ENCODE results near the gene HDAC7. TPM values are rescaled to one million over a fixed set of nuclear protein-coding genes. Genes with fewer than 3 reads are reported as not detected.

HDAC7 gene
- total RNA-seq, 1 donor from 2014 or later = 93.2 TPM

GRCh38 chr12:47757840-47758583 lies 61.7 kb downstream of the HDAC7 start:
- TF ChIP-seq, protein P1, sequence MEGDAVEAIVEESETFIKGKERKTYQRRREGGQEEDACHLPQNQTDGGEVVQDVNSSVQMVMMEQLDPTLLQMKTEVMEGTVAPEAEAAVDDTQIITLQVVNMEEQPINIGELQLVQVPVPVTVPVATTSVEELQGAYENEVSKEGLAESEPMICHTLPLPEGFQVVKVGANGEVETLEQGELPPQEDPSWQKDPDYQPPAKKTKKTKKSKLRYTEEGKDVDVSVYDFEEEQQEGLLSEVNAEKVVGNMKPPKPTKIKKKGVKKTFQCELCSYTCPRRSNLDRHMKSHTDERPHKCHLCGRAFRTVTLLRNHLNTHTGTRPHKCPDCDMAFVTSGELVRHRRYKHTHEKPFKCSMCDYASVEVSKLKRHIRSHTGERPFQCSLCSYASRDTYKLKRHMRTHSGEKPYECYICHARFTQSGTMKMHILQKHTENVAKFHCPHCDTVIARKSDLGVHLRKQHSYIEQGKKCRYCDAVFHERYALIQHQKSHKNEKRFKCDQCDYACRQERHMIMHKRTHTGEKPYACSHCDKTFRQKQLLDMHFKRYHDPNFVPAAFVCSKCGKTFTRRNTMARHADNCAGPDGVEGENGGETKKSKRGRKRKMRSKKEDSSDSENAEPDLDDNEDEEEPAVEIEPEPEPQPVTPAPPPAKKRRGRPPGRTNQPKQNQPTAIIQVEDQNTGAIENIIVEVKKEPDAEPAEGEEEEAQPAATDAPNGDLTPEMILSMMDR (IDR thresholded peaks at IDR 0.05) = no peak
- no peak for DNase-seq (ENCODE audit: low spot score)
- H3K4me3 Mint-ChIP-seq (ENCODE audit: unreplicated experiment) = peak overlapping the region; percentile 74
- no peak overlapping the region for H3K27ac Mint-ChIP-seq (ENCODE audit: unreplicated experiment)
- no peaks in the 10 kb centered on the region for H3K9me3 Mint-ChIP-seq (ENCODE audit: low read depth)
- peaks cover 23% of the 10 kb centered on the region for H3K4me1 Mint-ChIP-seq (ENCODE audit: low read depth)
- no peaks in the 10 kb centered on the region for H3K36me3 Mint-ChIP-seq (ENCODE audit: low read depth)
- H3K27me3 Mint-ChIP-seq (ENCODE audit: low read depth) = no peaks in the 10 kb centered on the region

DNA sequence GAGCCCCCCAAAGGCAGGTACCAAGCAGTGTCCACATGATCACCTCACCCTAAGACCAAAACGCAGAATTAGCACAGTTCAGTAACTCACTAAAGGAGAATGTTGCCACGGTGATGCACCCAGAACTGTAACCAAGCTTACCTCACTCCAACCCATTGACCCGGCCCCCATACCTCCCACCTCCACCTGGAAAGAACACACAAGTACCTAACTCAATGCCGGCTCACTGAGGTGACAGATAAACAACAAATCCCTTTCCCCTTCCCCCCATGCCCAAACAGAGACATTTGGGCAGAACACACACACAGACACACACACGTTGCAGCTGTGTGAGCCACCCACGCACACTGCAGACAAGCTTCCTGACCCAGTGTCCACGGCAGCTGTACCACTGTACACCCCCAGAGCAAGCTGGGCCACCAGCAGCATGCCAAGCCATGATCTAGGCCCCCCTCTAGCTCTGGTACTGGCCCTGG lies 62.3 kb downstream of the HDAC7 start:
- H3K4me1 Mint-ChIP-seq (ENCODE audit: low read depth) = peaks cover 30% of the 10 kb centered on the region
- H3K27ac Mint-ChIP-seq (ENCODE audit: unreplicated experiment) = no peak overlapping the region

DNA sequence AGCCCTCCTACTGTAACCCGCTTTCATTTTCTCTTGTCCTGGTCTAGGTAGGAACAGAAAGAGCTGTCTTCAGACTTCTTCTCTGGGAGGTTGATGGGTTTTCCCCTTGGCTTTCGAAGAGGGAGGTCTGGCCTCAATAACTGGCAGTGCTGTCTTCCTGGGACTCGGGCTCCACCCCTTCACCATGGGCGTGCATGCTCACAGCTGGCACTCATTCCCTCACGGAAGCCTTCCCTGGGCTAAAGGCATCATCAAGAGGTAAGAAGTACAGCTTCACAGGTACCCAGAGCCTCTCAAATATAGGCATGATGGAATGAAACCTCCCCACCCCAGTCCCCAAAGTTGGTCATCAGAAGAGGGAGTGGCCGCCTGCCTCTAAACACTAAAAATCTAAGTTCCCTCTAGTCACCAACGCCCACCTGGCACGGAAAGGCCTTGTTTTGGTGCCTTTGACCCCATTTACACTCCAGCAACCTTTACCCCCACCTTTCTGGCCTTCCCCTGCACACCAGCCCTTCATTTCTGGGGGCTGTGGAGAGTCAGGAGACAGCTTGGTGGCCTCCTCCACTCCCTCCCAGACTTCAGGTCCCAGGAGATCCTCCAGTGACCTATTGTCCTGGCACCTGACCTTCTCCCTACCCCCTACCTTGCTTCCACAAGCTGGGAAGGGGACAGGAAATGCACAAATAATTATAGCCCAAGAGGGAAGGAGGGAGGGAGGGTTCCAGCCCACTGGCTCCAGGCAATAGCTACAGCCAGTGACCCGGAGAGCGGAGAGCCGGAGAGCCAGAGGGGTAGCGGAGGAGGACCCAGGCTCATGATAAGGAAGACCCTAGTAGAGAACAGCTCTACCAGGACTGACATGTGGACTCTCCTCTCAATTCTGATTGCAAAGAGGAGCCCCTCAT lies 63.8 kb downstream of the HDAC7 start:
- H3K27me3 Mint-ChIP-seq (ENCODE audit: low read depth) = no peaks in the 10 kb centered on the region
- H3K4me3 Mint-ChIP-seq (ENCODE audit: unreplicated experiment) = no peak overlapping the region
- TF ChIP-seq, protein P1 (IDR thresholded peaks at IDR 0.05) = no peak
- peaks cover 30% of the 10 kb centered on the region for H3K4me1 Mint-ChIP-seq (ENCODE audit: low read depth)
- DNase-seq (ENCODE audit: low spot score) = no peak
- no peaks in the 10 kb centered on the region for H3K36me3 Mint-ChIP-seq (ENCODE audit: low read depth)
- H3K27ac Mint-ChIP-seq (ENCODE audit: unreplicated experiment) = no peak overlapping the region
- H3K9me3 Mint-ChIP-seq (ENCODE audit: low read depth) = no peaks in the 10 kb centered on the region

More for the DNA sequence above, 62.3 kb downstream of the HDAC7 start:
- TF ChIP-seq, protein P1 (IDR thresholded peaks at IDR 0.05) = no peak
- Mint-ChIP-seq H3K9me3 (ENCODE audit: low read depth) (no peaks in the 10 kb centered on the region), H3K4me3 (ENCODE audit: unreplicated experiment) (no peak overlapping the region), H3K27me3 (ENCODE audit: low read depth) (no peaks in the 10 kb centered on the region), H3K36me3 (ENCODE audit: low read depth) (no peaks in the 10 kb centered on the region)
- DNase-seq (ENCODE audit: low spot score) = no peak

- Mint-ChIP-seq H3K36me3 (ENCODE audit: low read depth) (no peaks in the 10 kb centered on the region), H3K27me3 (ENCODE audit: low read depth) (peaks cover 2% of the 10 kb centered on the region), H3K9me3 (ENCODE audit: low read depth) (no peaks in the 10 kb centered on the region), H3K4me3 (ENCODE audit: unreplicated experiment) (no peak overlapping the region), H3K27ac (ENCODE audit: unreplicated experiment) (no peak overlapping the region), H3K4me1 (ENCODE audit: low read depth) (peaks cover 30% of the 10 kb centered on the region)
- TF ChIP-seq, protein P1 (IDR thresholded peaks at IDR 0.05) = no peak
- no peak for DNase-seq (ENCODE audit: low spot score)
Measured at GRCh38 chr12:47754881-47755280, 64.8 kb downstream of the HDAC7 start.

DNA sequence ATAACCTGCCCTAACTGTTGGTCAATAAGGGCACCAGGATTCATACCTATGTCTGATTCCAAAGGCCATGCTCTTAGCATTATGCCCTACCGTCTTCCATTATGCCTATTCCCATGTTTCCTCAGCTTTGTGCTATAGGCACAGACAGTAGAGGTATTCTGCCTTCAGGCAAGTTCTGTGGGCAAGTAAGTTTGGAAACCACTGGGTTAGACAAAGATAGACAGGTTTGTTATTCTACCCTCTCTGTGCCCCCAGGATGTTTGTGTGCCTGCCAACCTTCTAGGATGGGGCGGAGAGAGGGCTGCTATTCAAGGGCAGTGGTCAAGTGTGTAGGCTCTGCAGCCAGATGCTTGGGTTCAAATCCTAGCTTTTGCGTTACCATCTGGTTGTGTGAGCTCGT lies 65.6 kb downstream of the HDAC7 start:
- TF ChIP-seq, protein P1 (IDR thresholded peaks at IDR 0.05) = no peak
- Mint-ChIP-seq H3K4me3 (ENCODE audit: unreplicated experiment) (no peak overlapping the region), H3K9me3 (ENCODE audit: low read depth) (no peaks in the 10 kb centered on the region), H3K4me1 (ENCODE audit: low read depth) (peaks cover 30% of the 10 kb centered on the region), H3K27ac (ENCODE audit: unreplicated experiment) (no peak overlapping the region), H3K36me3 (ENCODE audit: low read depth) (no peaks in the 10 kb centered on the region), H3K27me3 (ENCODE audit: low read depth) (peaks cover 3% of the 10 kb centered on the region)
- DNase-seq (ENCODE audit: low spot score) = no peak

Measured in chondrocyte (in vitro differentiated cells).